Endothelial cell of hepatic sinusoid (primary cell): ENCODE measurements around the gene GGPS1.
"Not testable (repeated sequence)": the region's sequence is repeated elsewhere in the genome, so short reads cannot be mapped to it uniquely, and the experiment has no call there.

Experiments used
- in situ Hi-C: cut with HindIII; loops from 2 replicates; pipeline ENCODE4 v1.10.0; 2017; ENCODE audit warnings: low sequenced_read_pairs

The GGPS1 gene

GRCh38 chr1:235336903-235337302 lies 8.5 kb downstream of the GGPS1 start:
- in situ Hi-C loops: no loop called here

GRCh38 chr1:235339746-235340145 lies 11.4 kb downstream of the GGPS1 start:
- in situ Hi-C loops: no loop called here

GRCh38 chr1:235341334-235341733 lies 13.0 kb downstream of the GGPS1 start:
- in situ Hi-C loops: no loop called here

GRCh38 chr1:235342039-235342438 lies 13.7 kb downstream of the GGPS1 start:
- in situ Hi-C loops: no loop called here

GRCh38 chr1:235342471-235342870 lies 14.1 kb downstream of the GGPS1 start:
- in situ Hi-C loops: no loop called here

- in situ Hi-C loops: no loop called here
Measured at GRCh38 chr1:235343726-235344125, 15.4 kb downstream of the GGPS1 start.

- in situ Hi-C loops: no loop called here
Measured at GRCh38 chr1:235351441-235351840, 23.1 kb downstream of the GGPS1 start.

GRCh38 chr1:235351898-235352297 lies 23.5 kb downstream of the GGPS1 start:
- in situ Hi-C loops: no loop called here

GRCh38 chr1:235357485-235358373 lies 29.4 kb downstream of the GGPS1 start:
- in situ Hi-C loops: no loop called here

GRCh38 chr1:235358899-235359298 lies 30.5 kb downstream of the GGPS1 start:
- in situ Hi-C loops: no loop called here

GRCh38 chr1:235364189-235364588 lies 35.8 kb downstream of the GGPS1 start:
- in situ Hi-C loops: loop anchor here (5.0 kb wide), 1 partner anchor 43 kb away; no protein-coding TSS in a partner anchor

GRCh38 chr1:235366286-235366685 lies 37.9 kb downstream of the GGPS1 start:
- in situ Hi-C loops: no loop called here

GRCh38 chr1:235367000-235367908 lies 38.9 kb downstream of the GGPS1 start, which contains the start of gene TBCE:
Gene TBCE, plus strand, starts transcription at chr1:235367427. Its CDS starts 12,623 bp downstream, at chr1:235380050.
- in situ Hi-C loops: no loop called here

GRCh38 chr1:235368428-235368827 lies 40.1 kb downstream of the GGPS1 start:
- in situ Hi-C loops: no loop called here

- in situ Hi-C loops: no loop called here
Measured at GRCh38 chr1:235369802-235370201, 41.4 kb downstream of the GGPS1 start.

- in situ Hi-C loops: no loop called here
Measured at GRCh38 chr1:235375919-235376605, 47.7 kb downstream of the GGPS1 start.

GRCh38 chr1:235378134-235378735 lies 49.9 kb downstream of the GGPS1 start:
- in situ Hi-C loops: not testable (repeated sequence)

- in situ Hi-C loops: not testable (repeated sequence)
Measured at GRCh38 chr1:235381955-235382739, 53.8 kb downstream of the GGPS1 start.

GRCh38 chr1:235385633-235386032 lies 57.3 kb downstream of the GGPS1 start:
- in situ Hi-C loops: not testable (repeated sequence)

- in situ Hi-C loops: no loop called here
Measured at GRCh38 chr1:235391874-235392273, 63.5 kb downstream of the GGPS1 start.
